Activated gamma-delta T cell treated with anti-CD3 and anti-CD28 coated beads, Interleukin-2, amount 50 U/mL, for 16 hours (primary cell): ENCODE measurements around the gene ACYP1.

ENCODE experiments used
- DNase-seq: peaks from one replicate; pipeline ENCODE4 v3.0.0-alpha.2; 2020; ENCODE audit warnings: low read depth

The ACYP1 gene

DNA sequence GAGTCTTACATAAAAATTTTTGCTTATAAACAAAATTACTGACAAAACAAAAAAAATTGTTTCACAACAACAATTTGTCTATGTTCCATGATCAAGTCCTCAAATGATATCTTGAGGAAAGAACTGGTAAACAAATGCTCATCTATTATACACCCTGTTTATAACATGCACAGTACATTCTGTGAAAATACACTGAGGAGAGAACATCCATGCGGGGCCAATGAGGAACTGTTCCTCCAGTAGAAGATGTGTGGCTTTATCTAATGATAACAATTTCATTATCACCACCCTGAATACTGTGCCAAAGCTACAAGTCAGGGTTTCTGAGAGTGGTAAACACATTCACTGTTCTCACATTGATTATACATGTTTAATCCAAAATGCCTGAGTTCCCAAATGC, 23.3 kb downstream of the ACYP1 start:
- DNase-seq: no peak

DNA sequence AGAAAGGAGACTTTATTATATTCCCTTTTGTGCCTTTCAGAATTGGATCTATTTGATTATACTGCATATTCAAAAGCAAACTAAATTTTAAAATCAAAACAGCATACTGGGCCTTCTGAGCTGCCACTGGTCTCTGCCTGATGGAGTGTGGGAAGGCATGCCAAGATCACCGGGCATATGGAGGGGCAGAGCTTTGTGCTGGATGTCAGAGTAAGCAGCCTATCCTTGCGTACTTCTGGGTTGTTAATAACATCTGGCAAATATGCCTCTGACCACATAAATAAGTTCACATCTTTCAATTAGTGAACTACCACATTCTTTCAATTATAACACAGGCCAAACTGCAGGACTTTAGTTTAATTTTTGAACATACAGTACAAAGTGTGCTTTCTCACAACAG, 30.9 kb downstream of the ACYP1 start:
- no peak for DNase-seq

DNA sequence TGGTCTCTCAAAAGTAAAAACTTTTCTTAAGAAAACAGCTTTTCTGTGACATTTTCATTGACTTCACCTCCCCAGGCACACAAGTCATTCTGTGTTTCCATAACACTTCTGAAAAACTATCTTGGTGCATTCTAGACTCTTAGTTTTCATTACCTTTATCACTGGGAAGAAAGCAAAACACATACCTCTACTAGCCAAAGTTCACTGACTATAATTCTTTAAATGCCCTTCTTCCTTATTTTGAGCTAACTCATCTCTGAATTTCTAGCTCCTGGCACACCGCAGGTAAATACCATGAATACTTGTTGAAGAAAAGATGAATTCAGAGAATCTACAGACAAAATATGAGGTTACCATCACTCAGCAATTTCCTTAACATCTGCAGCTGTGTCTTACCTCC, 33.7 kb downstream of the ACYP1 start:
- no peak for DNase-seq

DNA sequence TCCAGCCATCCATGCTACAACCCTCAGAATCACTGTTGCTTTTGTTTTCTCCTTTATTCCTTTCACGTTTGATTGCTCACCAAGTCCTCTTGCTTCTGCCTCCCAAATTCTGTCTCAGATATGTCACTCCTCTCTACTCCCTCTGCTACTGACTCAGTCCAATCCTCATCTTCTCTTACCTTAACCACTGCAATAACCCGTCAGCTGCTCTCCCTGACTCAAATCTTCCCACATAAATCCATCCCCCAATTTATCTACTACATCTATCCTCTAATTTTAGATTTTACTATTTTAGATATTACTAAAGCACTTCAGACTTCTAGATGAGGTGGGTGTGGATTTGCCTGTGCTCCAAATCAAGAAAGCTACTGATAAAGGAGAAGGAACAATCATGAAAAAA, 37.9 kb downstream of the ACYP1 start:
- no peak for DNase-seq

DNA sequence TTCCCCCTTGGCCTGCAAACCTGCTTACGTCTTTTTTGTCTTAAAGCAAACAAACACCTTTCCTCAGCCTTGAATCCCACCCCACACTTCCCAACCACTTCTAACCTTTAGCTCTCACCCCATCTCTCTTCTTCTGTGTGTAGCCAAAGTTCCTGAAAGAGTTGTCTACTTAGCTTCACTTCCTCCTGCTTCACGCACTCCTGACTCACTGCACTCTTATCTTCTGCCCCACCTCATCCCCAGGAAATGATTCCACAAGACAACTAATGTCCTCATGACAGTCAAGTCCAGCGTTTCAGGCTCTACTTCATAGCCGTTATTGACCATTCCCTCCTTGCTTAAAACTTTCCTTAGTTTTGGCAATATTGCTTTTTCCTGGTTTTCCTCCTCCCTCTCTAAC, 38.7 kb downstream of the ACYP1 start:
- no peak for DNase-seq

DNA sequence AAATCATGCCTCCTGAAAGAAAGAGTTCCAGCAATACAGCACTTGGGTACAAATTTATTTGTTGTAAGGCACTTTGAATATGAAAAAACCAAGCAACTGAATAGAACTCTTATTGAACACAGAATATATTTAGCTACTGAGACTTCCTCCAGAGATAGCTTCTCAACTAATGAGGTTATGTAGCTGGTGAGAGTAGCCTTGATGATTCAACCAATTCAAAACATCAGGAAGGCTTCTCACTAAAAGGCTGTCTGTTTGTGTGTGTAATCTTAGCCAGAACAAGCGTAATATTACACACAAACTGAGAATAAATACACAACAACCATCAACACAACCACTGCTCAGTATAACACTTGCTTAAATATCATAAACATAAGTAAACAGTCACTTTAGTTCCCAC, 40.7 kb downstream of the ACYP1 start:
- DNase-seq: no peak

DNA sequence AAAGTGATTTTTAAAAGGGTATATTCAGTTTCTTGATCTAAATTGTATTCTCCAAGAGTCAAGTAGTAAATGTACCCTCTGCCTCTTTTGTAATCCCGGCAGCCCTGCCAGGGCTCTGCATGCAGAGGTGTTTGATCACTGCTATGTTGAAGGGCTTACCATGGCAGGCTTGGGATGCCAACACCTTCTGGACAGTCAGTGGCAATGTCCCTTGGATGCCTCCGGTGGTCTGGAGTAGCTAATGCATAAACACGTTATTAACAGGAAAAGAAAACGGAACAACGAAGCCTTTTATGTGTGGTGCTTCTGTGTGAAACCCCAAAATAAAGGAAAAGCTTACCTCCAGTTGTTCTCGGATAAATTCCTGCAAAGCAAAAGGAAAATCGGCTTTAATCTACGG, 41.2 kb downstream of the ACYP1 start:
- no peak for DNase-seq

DNA sequence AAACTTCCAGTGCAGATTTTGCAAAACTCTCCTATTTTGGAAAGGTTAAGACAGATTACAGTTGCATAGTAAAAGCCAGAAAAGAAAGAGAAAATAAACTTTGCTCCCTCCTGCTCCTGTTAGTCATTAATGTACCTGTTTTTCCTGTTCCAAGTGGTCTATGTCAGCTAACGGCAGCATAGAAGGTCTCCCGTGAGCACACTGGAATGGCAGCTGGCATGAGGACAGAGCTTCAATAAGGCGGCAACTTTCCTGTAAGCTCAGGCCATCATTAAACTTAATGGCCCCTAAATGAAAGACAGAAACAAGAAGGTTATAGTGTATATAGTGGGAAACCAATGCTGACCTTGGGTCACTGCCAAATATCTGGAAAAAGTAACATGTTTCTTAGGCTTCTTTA, 45.1 kb downstream of the ACYP1 start:
- no peak for DNase-seq

DNA sequence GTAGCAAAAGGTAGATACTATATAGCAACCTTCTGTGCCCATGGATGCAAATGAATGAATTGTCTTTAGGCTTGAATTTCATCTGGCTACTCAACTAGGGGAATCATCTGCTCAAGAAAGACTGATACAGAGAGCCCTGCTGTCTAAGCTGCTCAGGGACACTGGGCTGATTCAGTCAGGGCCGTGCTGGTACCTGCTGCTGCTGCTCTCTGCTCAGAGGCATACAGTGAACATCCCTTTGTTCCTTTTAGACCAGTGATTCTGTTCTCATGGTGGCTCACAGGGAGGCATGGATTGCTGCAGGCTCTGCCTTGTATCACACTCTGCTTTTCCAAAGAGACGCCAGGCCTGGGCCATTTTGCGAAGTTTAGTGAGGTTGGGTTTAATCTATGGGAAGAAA, 47.0 kb downstream of the ACYP1 start:
- DNase-seq: no peak

DNA sequence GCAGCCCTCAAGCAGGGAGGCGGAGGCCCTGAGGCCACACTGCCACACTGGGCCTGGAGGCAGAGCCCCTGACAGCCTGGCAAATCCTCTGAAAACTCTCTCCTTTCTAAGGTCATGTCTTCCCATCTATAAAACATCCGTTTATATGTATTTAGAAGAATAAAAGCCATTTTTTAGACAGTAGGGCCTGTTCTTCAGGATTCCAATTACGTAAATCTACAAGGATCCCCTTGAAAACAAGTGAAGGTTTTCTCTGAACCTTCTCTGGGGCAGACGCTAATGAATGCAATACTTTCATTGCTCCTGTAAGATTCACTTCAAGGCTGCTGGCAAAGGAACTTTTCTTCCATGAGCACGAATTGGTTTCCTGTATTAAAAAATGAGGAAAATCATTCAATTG, 48.3 kb downstream of the ACYP1 start:
- DNase-seq: no peak

DNA sequence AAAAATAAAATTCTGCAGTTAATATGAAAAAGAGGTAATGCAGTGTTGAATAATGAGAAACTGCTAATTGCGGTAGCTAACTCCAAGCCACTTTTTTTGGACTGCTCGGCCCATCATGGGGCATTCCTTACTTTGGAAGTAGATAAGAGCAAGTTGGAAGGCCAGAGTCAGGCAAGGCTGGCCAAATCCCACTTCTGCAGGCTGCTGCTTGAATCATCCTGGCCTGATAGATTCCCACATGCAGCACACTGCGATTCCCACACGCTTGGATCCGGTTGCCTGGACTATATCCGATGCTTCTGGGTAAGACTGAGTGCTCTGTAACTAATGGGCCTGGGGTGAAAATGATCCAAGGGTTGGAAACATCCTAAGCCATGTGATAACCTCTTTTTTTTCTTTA, 50.5 kb downstream of the ACYP1 start:
- DNase-seq: no peak

DNA sequence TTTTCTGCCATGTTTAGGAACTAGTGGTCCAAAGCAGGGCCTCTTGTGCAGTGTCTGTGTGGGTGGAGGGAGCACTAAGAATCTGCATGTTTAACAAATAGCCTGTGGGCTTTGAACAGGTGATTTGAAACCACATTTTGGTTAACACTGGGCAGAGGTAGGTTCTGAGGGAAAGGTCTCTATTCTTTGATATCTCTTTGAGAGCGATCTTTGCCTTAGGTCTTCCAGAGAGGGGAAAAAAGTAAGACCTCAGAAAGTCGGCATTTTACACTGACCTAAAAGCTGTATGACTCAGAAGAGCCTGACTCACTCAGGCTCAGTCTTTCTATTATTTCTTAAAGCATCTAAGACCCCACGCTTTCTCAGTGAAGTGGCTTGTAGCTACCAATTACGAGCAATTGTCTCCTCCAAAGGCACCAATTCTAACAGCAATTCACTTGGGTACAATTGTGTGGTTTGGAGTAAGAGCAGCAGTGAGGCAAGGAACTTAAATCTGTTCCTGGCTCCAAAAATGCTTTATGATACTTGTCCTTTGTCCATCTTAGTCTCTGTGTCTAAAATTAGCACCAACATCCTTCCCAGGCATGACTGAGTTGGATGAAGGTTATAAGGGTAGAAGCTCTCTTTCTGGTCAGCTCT, 52.3 kb downstream of the ACYP1 start:
- no peak for DNase-seq

DNA sequence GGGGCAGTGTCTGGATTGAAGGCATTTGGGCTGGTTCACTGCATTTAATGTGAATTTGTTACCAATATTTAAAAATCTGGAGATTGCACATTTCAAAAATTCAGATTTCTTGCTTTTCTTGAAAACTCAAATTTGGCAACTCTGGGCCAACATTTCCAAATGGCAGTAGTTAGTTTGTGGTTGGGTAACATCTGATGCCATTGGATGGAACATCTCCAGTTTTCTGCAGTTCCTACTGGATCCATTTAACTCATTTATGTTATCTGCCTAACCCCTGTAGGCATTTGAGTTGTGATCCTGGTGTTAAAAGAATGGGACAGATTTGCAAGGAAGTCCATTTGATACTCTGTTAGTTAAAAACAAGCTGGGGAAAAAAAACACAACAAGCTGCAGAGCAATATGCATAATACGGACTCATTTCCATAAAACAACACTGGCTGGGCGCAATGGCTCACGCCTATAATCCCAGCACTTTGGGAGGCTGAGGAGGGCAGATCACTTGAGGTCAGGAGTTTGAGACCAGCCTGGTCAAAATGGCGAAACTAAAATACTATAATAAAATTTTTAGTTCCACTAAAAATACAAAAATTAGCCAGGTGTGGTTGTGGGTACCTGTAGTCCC, 53.2 kb downstream of the ACYP1 start:
- DNase-seq: no peak

DNA sequence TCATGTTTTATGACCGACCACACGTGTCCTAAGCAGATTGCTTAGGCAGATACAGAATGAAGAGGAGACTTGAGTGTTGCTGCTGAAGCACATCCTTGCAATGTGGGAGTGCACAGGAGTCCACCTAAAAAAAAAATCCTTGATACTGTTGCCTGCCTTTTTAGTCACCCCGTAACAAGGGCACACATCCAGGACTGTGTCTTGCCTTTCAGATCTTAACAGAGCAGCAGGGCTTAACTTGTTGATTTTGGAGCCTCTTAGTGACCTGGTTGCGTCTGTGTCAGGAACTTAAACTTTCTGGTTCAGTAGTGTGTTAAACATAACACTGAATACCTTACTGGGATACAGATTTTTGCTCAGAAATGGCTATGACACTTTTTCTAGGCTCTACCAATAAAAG, 54.6 kb downstream of the ACYP1 start:
- no peak for DNase-seq

DNA sequence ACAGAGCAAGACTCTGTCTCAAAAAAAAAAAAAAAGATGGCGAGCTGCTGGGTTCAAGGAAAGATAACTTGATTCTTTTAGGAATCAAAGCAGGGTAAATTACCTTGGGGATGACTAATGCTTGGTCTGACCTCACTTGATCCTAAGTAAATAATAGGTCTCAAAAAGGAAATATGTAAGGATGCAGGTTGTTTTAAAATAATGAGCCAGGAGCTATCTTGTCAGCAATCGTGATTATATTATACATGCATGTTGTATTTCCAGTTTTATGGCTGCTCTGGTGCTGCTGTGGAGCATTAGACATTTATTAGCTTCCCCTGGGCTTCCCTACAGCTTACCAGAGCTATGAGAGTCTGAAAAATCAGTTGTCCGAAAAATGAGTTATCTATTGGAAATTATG, 58.5 kb downstream of the ACYP1 start:
- DNase-seq: no peak

DNA sequence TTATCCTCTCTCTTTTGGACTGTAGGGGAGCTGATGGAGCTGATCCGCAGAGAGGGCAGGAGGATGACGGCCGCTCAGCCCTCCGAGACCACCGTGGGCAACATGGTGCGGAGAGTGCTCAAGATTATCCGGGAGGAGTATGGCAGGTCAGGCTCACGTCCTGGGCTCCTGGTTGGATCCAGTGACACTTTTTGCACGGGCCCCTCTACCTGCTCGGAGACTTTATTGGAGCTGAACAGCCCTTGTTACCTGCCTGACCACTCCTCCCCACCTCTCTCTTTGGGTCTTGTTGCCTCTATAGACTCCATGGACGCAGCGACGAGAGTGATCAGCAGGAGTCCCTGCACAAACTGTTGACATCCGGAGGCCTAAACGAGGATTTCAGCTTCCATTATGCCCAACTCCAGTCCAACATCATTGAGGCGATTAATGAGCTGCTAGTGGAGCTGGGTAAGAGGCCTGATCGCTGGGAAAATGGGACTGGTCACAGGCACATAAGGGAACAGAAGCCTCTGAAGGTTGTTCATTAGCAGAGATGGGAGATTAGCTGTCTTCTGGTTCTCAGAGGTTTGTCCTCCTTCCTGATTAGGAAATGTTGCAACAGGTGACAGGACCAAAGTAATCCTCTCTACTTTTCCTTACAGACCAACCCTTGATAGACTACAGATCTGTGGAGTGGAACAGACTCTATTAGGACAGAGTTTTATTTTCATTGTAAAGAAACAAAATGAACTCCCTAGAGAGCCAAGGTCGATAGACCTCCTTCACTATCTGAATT, 60.4 kb downstream of the ACYP1 start:
- DNase-seq: no peak
